GM21367 (cell line): Measurements from ENCODE around the gene STXBP6.
"Not testable (repeated sequence)": the region's sequence is repeated elsewhere in the genome, so short reads cannot be mapped to it uniquely, and the experiment has no call there.

Source experiments
- ATAC-seq: cut with Tn5 transposase; IDR thresholded peaks from one replicate; pipeline ENCODE4 v1.9.1; 2021; ENCODE audit not compliant: unreplicated experiment

Gene STXBP6

DNA sequence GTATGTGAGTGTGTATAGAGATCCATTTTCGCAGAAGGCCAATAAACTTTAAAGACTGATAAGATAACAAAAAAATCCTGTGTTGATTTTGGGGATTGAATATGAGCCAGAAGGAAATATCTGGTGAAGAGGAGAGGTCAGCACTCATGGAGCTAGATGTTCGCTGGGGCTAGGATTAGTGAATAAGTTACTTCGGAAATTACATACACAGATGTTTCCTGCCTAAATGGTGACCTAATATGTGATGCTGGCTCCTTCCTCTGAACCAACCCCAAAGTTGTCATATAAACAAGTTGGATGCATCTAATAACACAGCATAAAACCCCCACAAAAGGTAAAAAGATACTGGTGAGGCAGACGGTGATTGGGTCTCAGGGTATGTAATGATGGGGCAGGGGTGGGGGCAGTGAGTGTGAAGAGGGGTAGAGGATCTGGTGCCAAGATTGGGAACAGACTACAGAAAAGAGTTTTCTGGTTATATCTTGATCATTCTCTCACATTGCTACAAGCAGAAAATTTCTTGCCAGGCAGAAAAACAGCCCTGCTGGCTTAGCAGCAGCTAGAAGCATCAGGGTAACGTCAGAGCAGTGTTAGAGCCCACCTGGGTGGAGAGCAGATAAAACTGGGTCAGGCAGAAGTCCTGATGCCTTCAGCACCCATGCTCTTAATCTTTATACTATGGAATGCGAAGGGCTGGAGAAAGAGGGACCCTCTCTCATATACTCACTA lies 275.6 kb downstream of the STXBP6 start:
- ATAC-seq, result no peak

DNA sequence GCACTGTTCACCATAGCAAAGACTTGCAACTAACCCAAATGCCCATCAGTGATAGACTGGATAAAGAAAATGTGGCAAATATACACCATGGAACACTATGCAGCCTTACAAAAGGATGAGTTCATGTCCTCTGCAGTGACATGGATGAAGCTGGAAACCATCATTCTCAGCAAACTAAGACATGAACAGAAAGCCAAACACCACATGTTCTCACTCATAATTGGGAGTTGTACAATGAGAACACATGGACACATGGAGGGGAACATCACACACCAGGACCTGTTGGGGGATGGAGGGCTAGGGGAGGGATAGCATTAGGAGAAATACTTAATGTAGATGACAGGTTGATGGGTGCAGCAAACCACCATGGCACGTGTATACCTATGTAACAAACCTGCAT lies 276.4 kb downstream of the STXBP6 start:
- ATAC-seq, result not testable (repeated sequence)

DNA sequence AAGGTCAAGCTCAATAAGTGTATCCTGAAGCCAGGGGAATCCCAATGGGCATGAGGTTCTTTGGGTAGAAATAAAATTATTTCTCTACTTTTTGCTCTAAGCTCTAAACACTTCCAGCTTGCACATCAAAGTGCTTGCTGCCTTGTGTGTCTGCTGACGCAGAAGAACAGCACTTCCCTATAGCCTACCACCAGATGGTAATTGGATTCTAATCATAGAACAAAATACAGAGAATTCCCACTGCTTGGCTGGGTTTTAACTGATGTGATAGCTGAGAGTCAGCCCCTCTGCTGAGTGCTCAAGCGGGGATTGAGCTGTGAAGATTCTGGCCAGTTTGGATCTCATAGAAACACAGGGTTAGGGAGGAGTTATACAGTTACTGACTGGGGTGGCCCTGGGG lies 283.5 kb downstream of the STXBP6 start:
- ATAC-seq, result no peak

DNA sequence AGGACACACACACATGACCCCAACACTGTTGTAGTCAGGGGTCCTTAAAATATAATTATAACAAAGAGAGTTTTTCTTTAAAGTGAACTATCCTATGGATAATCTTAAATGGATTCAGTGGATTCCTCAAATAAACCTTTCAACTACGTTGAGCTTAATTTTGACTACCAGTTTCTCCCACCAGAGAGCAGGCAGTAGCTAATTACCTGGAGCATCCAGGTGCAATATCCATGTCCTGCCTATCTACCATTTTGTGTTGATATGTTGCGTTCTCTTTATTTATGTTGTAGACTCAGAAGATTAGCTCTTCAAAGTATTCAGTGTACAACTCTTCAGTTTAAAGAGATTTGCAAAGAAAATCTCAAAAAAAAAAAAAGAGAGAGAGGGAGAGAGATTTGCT lies 288.8 kb downstream of the STXBP6 start:
- no peak for ATAC-seq
